MCF 10A (cell line): Measurements from ENCODE around the gene SMG6. TPM values are rescaled to one million over a fixed set of nuclear protein-coding genes. Genes with fewer than 3 reads are reported as not detected.
A peak's percentile ranks its signal among the peaks of the same experiment; 100 is the strongest.

Source experiments
- BruUV-seq: library from RNA; stranded (reverse); fragments of 400-500 nt; replicated peaks from 2 replicates; lab custom pipeline; 2021; lab: Mats Ljungman, UMichigan
- CTCF ChIA-PET: fragments of 300-600 bp; sonication (Branson Sonifier 250); formaldehyde crosslinking; extraction: SDS; loops from one replicate; lab custom pipeline; 2021; ENCODE audit warnings: antibody characterized with exemption, inconsistent platforms; lab: Yijun Ruan, JAX
- POLR2A ChIA-PET: fragments of 300-600, 350-650 bp; sonication (Branson Sonifier 250); formaldehyde crosslinking; extraction: SDS; loops from one replicate; lab custom pipeline; 2020; ENCODE audit warnings: antibody characterized with exemption, inconsistent platforms; lab: Yijun Ruan, JAX
- DNase-seq: peaks from one replicate; pipeline ENCODE4 v3.0.0-alpha.2; 2018; ENCODE audit not compliant: unreplicated experiment
- H3K27ac Mint-ChIP-seq: one replicate; pipeline ENCODE4 v1.8.0; 2022; ENCODE audit warnings: mild to moderate bottlenecking, low read depth, mixed read lengths; ENCODE audit not compliant: unreplicated experiment
- H3K27me3 Mint-ChIP-seq: one replicate; pipeline ENCODE4 v1.8.0; 2022; ENCODE audit warnings: mixed read lengths; ENCODE audit not compliant: insufficient read depth, unreplicated experiment
- H3K36me3 Mint-ChIP-seq: one replicate; pipeline ENCODE4 v1.8.0; 2022; ENCODE audit warnings: mild to moderate bottlenecking, moderate library complexity, mixed read lengths; ENCODE audit not compliant: insufficient read depth, unreplicated experiment
- H3K4me1 Mint-ChIP-seq: one replicate; pipeline ENCODE4 v1.8.0; 2022; ENCODE audit warnings: mixed read lengths; ENCODE audit not compliant: insufficient read depth, unreplicated experiment
- H3K4me3 Mint-ChIP-seq: one replicate; pipeline ENCODE4 v1.8.0; 2022; ENCODE audit warnings: mild to moderate bottlenecking, moderate library complexity, mixed read lengths; ENCODE audit not compliant: unreplicated experiment
- H3K9me3 Mint-ChIP-seq: one replicate; pipeline ENCODE4 v1.8.0; 2022; ENCODE audit warnings: mixed read lengths; ENCODE audit not compliant: unreplicated experiment
- CTCF ChIP-seq: fragments of 200-600 bp; IDR thresholded peaks from one replicate; pipeline ENCODE4 v1.8.0; 2022; ENCODE audit warnings: antibody characterized with exemption, mild to moderate bottlenecking; ENCODE audit not compliant: unreplicated experiment
- intact Hi-C: fragments of 100-400 bp; cut with micrococcal nuclease; formaldehyde crosslinking; loops from 2 replicates; pipeline ENCODE4 v1.14.1; 2022
- total RNA-seq: library from RNA; stranded (reverse); gene quantifications from 2 replicates; pipeline ENCODE4 v1.2.3, GENCODE V29; 2022

The SMG6 gene
- total RNA-seq, 1 experiment from 2014 or later: 17.0 TPM

- H3K36me3 Mint-ChIP-seq: peaks cover 18% of the 10 kb centered on the region
- H3K9me3 Mint-ChIP-seq: no peaks in the 10 kb centered on the region
- no peak for TF ChIP-seq CTCF
- intact Hi-C loops: no loop called here
- no TSS peak for BruUV-seq
- H3K27ac Mint-ChIP-seq: no peak overlapping the region
- H3K27me3 Mint-ChIP-seq: no peaks in the 10 kb centered on the region
- no peak for DNase-seq
- POLR2A ChIA-PET: interaction anchor here (1.3 kb wide), 1 partner anchor 331 kb away, joined by 3 read pairs; no protein-coding TSS in a partner anchor
- CTCF ChIA-PET: interaction anchor here (0.7 to 3.2 kb wide), 4 partner anchors 21 to 201 kb away, joined by 3 to 19 read pairs (median 5); no protein-coding TSS in a partner anchor
- H3K4me1 Mint-ChIP-seq: peaks cover 23% of the 10 kb centered on the region
- H3K4me3 Mint-ChIP-seq: peak overlapping the region; percentile 77
Observed at GRCh38 chr17:2048805-2049204, 254.8 kb downstream of the SMG6 start.

- Mint-ChIP-seq H3K27me3 (no peaks in the 10 kb centered on the region), H3K27ac (no peak overlapping the region), H3K4me3 (no peak overlapping the region), H3K9me3 (no peaks in the 10 kb centered on the region), H3K4me1 (peaks cover 26% of the 10 kb centered on the region), H3K36me3 (peaks cover 30% of the 10 kb centered on the region)
- no peak for DNase-seq
- TF ChIP-seq CTCF: no peak
- no TSS peak for BruUV-seq
- intact Hi-C loops: no loop called here
- POLR2A ChIA-PET: interaction anchor here (0.8 to 0.9 kb wide), 2 partner anchors 24 to 234 kb away, joined by 3 read pairs; no protein-coding TSS in a partner anchor
- CTCF ChIA-PET: interaction anchor here (0.7 to 3.2 kb wide), 4 partner anchors 198 to 262 kb away, joined by 3 to 19 read pairs (median 3); no protein-coding TSS in a partner anchor
Observed at GRCh38 chr17:2047590-2047989, 256.0 kb downstream of the SMG6 start.

- TF ChIP-seq CTCF: no peak
- CTCF ChIA-PET: interaction anchor here (0.6 to 1.5 kb wide), 6 partner anchors 16 to 308 kb away, joined by 3 to 7 read pairs (median 3); partner anchors contain the start of gene RTN4RL1
- Mint-ChIP-seq H3K9me3 (no peaks in the 10 kb centered on the region), H3K27me3 (no peaks in the 10 kb centered on the region), H3K4me3 (peak overlapping the region; percentile 19), H3K36me3 (peaks cover 44% of the 10 kb centered on the region), H3K27ac (peak overlapping the region; percentile 98), H3K4me1 (peaks cover 20% of the 10 kb centered on the region)
- intact Hi-C loops: no loop called here
- BruUV-seq: no TSS peak
- POLR2A ChIA-PET: interaction anchor here (0.6 to 1.3 kb wide), 8 partner anchors 14 to 1844 kb away, joined by 3 to 6 read pairs (median 4); partner anchors contain the start of gene DPH1
- DNase-seq: no peak
Observed at GRCh38 chr17:2044263-2044894, 259.2 kb downstream of the SMG6 start.

- Mint-ChIP-seq H3K4me3 (peak overlapping the region; percentile 99), H3K36me3 (peaks cover 48% of the 10 kb centered on the region), H3K9me3 (no peaks in the 10 kb centered on the region), H3K27ac (peak overlapping the region; percentile 98), H3K4me1 (peaks cover 19% of the 10 kb centered on the region), H3K27me3 (no peaks in the 10 kb centered on the region)
- DNase-seq: peak; percentile 67
- no TSS peak for BruUV-seq
- ChIA-PET CTCF (interaction anchor here (0.6 to 1.5 kb wide), 4 partner anchors 15 to 491 kb away, joined by 3 to 7 read pairs (median 5); no protein-coding TSS in a partner anchor), POLR2A (interaction anchor here (0.6 to 1.3 kb wide), 9 partner anchors 14 to 1844 kb away, joined by 3 to 6 read pairs (median 3); partner anchors contain the start of gene DPH1)
- no peak for TF ChIP-seq CTCF
- intact Hi-C loops: no loop called here
Observed at GRCh38 chr17:2043785-2044184, 259.8 kb downstream of the SMG6 start.
